Fibroblast of skin of left quadriceps (primary cell): ENCODE data around the gene TOMM7.

ENCODE experiments used
- DNase-seq, 2 experiments: peaks; one replicate each; pipeline ENCODE4 v3.0.0-alpha.2; 2013; ENCODE audit warnings: low read depth in 2 of 2

TOMM7 gene

DNA sequence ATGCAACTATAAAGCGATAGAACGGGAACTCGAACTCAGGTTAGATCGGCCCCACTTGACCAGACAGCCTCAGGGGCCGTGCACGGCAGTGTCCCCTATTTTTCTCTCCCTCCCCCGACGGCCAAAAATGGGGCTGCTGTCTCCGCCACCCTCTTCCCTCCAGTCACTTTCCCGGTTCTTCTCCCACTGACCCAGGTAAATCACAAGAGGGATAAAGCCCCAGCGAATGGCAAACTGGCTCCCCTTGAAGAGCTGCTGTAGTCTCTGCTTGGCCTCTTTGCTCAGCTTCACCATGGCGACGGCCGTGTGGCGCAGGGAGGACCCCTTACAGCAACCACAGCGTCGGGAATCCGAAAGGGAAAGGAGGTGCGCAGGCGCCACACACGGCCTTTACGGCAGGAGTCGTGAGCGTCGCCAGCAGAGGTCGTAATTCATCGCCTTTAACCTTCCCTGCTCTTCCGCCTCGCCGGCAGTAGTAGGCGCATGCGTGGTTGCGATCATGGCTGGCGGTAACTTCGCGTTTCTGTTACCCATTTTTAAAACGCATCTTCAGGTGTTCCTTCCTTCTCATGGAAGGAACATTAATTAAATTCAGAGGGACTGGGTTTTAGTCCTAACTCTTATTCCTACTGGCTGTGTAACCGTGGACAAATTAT lies at the start of gene TOMM7:
Gene TOMM7 (minus strand): TSS at position 364 of the 656 bp plus-strand sequence. CDS start 70 bp downstream, at position 294.
- peak; percentile 92 to 93 for DNase-seq

DNA sequence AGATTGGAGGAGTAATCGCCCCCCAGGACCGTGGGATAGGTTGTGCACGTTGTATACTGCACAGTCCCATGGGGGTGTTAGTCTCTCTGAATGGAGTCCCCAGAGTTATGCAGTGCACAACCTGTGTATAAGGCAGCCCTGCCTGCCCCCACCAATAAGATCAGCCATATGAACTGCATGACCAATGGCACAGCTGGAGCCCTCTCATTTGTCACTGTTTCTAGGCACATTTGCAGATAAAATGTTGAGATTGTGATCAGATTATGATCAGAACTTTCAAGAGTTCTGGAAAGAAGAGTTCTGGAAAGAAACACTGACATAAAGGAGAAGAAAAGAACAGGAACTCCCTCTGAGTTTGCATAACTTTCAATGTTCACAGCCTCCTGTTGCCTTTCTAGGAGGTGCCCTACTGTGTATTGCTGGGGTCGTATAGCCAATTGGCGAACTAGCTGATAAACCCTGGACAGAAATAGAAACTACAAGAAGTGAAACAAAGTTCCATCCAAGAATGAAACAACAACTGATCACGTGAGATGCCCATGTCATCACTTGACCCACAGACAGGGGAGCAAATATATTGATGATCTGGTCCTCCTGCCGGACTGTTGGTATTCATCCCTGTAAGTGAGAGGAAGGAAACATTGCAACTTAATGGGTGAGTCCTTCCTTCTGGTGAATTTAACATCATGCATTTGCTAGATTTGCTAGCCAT lies 49.6 kb upstream of the TOMM7 start:
- no peak for DNase-seq

DNA sequence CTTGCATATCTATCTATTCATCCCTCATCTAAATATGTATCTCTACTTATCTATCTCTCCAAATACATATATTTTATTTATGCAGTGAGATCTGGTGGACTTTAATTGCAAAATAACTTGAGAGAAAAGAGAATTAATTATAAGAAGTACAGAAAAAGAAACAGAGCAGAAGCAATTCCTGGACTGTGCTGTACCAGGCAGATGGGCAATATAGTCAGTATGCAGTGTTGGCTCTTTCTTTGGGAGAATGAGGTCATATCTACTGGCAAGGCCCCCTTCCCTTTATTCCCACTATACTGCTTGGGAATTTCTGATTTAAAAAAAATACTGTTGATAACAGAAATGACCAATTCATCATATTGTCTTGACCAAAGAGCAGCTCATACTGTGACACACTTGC lies 49.0 kb upstream of the TOMM7 start:
- no peak for DNase-seq

DNA sequence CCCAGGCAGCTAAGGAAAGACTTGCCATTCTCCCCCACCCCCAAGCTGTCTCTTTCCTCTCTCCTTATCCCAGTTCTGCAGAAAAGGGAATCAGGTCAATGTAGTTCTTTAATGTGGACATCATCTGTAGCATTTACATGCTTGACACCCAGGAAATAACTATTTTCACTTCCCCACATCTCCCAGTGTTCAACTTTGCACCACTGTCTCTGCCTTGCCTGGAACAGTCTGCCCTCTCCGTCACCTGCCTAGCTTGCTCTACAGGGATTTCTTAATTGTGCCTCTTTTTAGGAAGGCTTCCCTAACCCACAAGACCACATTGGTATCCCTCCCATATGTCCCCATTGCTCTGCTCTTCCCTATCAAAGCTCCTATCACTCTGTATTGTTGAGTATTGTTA lies 45.9 kb upstream of the TOMM7 start:
- DNase-seq = no peak

DNA sequence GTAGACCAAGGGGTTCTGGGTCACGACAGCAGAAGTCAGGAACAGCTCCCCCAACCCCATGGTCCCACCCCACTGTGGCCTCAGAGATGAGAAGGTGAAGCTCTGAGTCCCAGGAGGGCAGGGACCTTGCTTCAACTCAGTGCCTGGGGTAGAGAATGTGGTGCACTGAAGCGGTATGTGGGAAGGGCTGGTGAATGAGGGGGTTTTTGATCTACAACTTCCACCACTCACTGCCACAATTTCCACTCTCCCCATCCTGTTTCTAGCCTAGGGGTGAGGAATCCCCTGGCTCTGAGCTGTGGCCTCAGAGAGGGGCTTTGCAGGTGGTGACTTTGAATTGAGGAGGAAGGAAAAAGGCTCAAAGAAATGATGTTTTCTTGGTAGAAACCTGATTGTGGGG lies 44.9 kb upstream of the TOMM7 start:
- no peak for DNase-seq

DNA sequence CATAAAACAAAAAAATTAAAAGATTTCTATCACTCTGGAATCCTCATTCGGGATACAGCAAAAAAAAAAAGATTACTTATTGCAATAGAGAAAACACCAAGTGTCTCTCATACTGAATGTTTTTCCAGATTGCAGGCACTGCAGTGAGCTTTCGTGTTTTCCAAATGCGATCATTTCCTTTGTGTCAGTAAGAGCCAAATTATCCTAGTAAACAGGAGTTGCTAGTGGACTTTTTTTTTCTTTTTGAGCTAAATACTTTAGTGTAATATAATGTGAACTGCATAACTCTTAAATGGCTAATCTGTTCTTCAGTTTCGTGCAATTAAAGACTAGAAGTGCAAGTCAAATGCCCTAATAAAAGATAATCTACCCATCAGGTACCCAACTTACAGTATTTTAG lies 44.4 kb upstream of the TOMM7 start:
- DNase-seq = no peak

DNA sequence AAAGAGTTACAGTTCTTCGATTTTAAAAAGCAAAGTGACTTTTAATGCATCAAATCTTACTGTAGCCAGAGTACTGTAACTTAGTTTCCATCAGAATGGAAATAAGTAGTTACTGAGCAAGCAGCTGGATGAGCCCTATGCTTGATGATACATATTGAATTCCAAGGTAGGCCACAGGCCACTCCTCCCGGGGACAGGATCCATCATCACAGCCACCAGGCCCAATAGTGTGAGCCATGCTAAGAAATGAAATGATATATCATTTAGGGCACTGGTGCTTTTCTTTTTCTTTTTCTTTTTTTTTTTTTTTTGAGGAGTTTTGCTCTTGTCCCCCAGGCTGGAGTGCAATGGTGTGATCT lies 42.9 kb upstream of the TOMM7 start:
- DNase-seq = no peak

DNA sequence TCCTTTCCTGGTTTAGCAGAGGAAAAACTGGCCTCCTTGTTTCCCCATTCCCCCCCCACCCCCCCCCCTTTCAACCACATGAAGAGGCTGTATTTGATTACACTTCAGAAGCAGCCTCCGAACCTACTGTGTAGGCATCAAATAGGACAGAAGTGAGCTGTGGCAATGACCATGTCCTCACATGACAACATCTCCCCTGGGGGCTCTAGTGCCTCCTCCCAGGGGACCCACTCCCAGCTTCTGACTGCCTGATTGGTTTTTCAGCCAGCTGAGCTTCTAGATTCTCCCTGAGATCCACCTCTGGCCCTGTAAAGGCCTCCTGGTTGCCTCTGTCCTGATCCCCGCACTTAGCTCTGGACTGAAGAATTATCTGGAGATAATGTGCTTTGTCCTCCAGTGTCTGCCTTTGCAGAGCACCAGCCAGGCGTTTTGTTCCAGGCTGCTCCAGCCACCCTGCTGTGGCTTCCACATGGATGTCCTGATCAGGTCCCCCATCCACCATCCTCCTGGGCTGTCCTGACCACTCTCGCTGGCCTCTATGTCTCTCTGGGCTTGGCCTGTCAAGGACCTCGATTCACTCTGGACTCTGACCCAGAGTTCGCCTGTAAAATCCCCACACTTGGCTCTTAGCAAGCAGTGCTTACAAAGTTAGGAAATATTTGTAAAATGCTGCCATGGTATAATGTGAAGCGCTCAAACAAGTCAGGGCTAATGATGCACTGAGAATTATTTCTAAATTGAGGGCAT lies 42.4 kb upstream of the TOMM7 start:
- no peak for DNase-seq

DNA sequence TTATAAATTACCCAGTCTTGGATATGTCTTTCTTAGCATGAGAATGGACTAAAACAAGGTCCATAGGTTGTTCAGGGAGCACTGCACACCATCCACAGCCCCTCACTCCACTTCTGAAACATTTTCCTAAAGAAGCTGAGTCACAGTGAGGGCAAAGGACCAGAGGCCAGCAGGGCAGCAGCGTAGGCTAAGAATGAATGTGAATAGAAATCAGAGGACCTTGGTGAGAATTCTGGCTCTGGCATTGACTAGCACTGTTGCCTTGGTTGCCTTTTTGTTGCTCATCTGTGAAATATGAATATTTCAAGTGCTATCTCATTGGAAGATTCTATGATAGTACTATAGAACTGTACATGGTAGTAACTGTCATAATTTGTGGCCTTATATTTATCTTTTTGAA lies 41.7 kb upstream of the TOMM7 start:
- no peak for DNase-seq

DNA sequence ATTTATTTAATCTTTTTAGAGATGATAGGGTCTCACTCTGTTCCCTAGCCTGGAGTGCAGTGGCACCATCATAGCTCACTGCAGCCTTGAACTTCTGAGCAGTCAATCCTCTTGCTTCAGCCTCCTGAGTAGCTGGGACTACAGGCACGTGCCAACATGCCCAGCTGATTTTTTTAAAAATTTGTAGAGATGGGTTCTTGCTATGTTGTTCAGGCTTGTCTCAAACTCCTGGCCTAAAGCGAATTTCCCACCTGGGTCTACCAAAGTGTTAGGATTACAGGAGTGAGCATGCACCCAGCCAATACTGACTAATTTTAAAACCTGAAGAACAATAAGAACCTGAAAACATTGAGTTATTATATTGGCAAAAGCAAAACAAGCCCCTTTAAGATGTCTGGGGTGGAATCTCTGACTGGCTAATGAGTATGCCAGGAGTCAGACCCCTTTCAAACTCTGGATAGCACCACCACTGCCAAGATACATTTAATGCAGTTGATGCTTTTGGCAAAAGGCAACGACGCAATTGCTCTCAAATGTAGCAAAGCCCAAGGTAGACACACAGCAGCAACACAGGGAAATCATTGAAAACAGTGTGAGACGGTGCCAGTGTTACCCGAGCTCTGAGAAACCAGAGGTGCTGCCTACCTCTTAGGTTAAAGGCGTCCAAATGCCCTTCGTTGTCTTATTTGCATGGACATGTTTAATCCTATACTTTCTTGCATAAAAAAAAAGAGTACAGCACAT lies 40.7 kb upstream of the TOMM7 start:
- no peak for DNase-seq

DNA sequence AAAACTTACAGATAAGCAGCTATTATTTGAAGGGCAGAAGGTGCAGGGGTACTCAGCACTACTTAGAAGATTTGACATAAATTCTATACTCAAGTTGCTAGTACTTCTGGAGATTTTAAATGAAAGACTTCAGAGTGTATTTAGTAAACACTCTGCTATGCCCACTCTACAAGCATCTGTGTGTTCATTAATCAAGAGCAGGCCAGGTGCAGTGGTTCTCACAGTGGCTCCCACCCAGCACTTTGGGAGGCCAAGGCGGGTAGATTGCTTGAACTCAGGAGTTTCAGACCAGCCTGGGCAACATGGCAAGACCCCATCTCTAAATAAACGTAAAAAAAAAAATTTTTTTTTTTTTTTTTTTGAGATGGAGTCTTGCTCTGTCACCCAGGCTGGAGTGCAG lies 38.9 kb upstream of the TOMM7 start:
- no peak for DNase-seq

DNA sequence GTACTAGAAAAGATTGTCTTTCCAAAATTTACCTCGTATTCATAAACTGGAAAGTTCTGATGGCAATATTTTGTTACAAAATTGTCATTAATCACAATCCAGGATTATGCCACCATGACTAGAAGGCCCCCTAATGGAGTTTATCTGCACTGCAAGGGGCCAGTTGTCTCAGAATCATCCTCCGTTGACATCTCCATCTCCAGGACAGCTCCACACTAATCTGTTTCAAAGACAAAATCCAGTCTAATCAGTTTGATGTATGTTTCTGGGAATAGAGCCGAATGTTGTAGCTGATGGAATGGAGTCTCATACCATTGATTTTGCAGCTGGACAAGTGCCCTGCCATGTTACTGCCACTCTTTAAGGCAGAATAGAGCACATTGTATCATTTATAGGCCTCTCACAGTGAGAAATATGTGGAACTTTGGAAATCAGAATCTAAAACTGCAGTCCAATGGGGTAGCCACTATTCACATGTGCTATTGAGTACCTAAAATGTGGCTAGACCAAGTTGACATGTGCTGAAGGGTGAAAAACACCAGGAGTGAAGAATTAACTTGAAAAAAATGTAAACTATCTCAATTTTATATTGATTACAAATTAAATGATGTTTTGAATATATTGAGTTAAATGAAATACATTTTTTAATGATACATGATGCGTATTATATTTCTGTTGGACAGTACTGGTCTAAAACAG lies 38.3 kb upstream of the TOMM7 start:
- no peak for DNase-seq

DNA sequence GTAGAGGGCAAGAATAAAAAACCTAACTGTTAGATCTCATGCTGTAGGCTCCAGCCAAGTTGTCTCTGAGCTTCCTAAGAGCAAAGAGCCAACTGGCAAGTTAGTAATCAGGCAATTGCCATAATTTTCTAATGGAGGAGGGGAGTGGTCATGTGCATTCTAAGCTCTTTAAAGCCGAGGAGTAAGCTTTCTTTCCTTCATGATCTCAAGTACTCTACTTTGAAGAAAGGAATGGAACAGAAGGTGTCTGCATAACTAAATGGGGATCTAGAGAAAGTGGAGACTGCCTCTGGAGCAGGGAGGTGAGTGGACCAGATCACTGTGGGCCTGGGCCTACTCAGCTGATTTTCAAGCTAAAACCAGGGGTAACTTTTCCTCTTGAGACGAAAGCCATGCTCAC lies 37.7 kb upstream of the TOMM7 start:
- DNase-seq = no peak

DNA sequence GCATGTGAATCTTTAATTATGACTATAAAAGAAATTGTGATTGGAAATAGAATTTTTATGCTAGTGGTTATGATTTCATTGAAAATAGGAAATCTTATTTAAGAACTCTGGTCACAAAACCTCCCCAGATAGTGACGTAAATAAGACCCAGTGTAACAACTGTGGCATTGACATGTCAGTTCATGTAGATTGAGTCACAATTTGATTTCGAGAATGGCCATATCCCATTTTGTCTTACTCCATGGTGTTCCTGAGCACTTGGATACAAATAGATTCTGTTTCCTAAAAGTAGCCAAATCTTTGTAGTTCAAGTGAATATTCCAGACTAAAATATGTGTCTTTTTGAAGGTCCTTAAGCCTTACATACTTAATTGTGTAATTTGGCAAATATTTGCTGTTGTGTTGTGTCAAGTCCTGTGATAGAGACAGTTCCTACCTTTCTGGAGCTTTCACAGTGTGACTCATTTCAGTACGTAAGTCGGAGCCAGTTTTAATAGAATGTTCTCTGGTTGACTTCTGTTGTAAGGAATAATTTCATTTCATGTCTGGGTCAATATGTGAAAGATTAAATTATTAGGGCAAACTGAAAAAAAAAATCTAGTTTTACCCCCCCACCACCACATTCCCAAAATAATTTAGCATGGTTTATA lies 37.1 kb upstream of the TOMM7 start:
- no peak for DNase-seq

DNA sequence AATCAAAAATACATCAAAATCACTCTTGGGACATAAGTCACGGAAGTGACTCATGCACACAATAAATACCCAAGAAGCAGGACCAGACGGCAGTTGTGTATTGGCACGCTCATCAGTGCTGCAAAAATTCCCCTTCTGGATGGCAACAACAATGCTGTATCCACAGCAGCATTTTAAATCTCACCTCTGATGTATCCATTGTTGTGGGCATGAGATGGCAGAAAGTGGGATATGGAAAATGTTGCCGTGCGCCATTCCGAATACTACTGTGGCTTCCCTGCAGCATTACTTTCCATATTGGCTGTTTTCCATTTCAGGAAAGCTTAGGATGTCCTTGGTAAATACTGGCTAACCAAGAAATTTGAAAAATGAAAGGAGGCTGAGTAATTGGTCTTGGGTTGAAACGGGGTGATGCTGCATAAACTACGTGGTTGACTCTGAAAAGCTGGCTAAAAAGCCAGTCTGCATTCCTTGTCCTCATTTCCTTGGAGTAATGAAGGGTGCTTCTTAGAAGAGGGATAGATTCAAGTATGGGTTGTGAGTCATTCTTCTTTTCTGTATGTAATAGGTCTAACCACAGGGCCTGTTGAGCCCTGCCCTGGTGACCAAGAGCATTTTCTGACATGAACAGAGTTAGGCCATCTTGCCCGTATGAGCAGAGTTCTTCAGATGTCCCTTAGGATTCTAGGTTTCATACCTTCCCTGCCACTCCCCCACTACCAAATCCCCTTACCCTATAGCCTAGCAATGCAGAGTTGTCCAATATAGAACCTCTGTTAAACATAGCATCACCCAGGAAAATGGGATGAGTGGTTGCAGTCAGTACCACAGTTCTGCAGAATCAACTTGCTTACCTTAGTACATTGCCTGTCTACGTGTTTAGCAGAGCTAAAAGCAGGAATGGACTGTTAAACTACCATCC lies 36.3 kb upstream of the TOMM7 start:
- peak; percentile 91 to 92 for DNase-seq

DNA sequence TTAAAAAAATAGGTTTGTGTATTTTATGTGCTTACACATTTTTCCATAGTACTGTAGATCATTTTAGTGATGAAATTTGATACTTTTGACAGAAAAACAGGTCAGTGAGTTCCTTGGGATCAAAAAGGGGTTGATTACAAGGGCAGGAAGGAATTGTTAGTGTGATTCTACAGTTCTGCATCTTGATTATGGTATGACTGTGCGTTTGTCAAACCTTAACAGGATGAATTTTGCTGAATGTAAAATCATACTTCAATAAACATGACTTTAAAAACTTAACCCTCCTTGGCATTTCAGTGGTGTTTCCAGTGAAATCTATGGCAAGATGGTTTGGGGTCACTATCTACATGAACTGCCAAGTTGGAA lies 35.6 kb upstream of the TOMM7 start:
- no peak for DNase-seq

DNA sequence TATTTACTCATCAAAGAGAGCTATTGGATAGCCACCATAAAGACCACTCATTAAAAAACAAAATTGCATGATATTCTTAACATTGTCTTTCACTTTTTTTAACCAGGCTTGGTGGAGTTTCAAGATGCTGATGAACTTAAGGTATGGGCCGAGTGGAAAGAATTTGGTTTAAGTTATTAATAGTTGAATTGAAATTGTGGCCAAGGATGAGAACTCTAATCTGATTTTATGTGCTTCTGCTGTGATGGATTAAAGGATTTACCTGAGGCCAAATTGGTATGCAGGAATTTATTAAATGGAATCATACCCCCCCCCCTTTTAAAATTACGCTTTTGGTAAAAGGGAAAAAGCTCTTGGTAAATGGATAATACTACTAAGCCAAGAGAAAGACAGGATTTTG lies 33.8 kb upstream of the TOMM7 start:
- DNase-seq = no peak

DNA sequence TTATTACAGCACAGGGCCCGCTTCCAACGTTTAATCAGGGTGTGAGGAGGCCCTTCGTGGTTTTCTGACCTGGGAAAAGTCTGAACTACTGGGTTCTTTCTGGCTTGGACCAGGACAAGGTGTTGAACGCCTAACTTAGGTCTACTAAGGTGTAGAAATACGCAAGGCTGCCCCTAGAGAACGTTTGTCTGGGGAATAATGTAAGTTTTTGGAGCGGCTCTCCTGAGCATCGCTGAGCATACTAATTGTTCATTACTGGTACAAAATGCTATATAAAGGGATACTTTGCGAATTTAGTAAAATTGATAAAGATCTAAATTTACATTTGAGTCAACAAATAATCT lies 32.4 kb upstream of the TOMM7 start:
- DNase-seq = no peak

DNA sequence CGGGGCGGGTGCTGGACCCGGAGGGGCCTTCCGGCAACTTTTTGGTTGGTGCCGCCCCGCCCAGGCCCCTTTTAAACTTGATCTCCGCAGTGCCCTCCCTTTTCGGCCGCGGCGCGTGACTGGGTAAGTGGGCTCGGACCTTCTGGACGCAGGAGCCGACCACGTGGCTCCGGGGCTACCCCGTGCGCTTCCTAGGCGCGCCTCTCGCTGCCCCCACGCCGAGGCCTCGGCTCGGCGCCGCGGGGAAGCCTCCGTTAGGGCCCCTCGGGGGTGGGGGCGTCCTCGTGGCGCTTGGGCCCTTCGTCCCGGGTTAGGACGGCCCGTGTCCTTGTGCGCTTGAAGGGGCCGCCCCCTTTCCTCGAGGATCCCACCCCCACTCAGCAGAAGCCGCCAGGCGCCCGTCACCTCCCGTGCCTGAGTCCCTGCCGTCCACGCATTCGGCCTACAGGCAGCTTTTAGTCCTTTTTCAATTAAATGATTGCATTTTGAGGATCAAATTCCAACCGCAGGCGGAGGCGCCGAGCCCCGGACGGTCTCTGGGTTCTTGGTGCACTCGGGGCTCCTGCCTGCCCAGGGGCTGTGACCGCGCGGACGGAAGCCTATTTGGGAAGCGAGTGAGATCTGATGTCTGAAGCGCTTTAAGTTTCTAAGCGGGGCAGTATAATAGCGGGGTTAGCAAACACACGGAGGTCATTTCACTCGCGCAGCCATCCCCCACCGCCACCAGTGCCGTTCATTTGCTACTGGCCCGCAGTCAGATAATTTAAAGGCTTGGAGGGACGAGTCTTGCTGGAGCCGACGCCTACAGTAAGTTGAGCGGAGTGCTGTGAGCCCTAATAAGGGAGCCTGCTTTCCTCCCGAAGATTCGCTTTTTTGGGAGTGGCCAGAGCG lies 31.8 kb upstream of the TOMM7 start:
- DNase-seq = peak; percentile 60 to 64
